AG09319 (cell line): ENCODE data around the gene ADRB1.

Experiments
- DNase-seq: peaks from one replicate; pipeline ENCODE4 v3.0.0-alpha.2; 2010; ENCODE audit warnings: low read depth; ENCODE audit errors: extremely low read depth
- CTCF ChIP-seq: IDR thresholded peaks from 2 replicates; pipeline ENCODE4 v1.5.1; 2011; ENCODE audit warnings: low read depth, mild to moderate bottlenecking, inconsistent platforms, low read length, moderate library complexity

ADRB1 gene

GRCh38 chr10:114057855-114058254 is 14.2 kb downstream of the ADRB1 start:
- no peak for DNase-seq
- no peak for TF ChIP-seq CTCF

GRCh38 chr10:114058297-114058696 is 14.6 kb downstream of the ADRB1 start:
- DNase-seq, result no peak

GRCh38 chr10:114059561-114059960 is 15.9 kb downstream of the ADRB1 start:
- no peak for DNase-seq
- TF ChIP-seq CTCF, result no peak

More at GRCh38 chr10:114058297-114058696, 14.6 kb downstream of the ADRB1 start:
- TF ChIP-seq CTCF, result no peak

- DNase-seq, result no peak
- TF ChIP-seq CTCF, result no peak
These were observed 16.8 kb downstream of the ADRB1 start for GRCh38 chr10:114060456-114060855.

GRCh38 chr10:114061148-114061547 is 17.5 kb downstream of the ADRB1 start:
- no peak for DNase-seq
- TF ChIP-seq CTCF, result no peak

- TF ChIP-seq CTCF, result no peak
- DNase-seq, result no peak
These were observed 18.1 kb downstream of the ADRB1 start for GRCh38 chr10:114061789-114062188.

- TF ChIP-seq CTCF, result no peak
- no peak for DNase-seq
These were observed 20.7 kb downstream of the ADRB1 start for GRCh38 chr10:114064151-114065048.
